ENCODE measurements around the gene SCYGR8. TPM values are rescaled to one million over a fixed set of nuclear protein-coding genes. Genes with fewer than 3 reads are reported as not detected.

SCYGR8 gene
- total RNA-seq, 4 donors from 2014 or later, result not detected

DNA sequence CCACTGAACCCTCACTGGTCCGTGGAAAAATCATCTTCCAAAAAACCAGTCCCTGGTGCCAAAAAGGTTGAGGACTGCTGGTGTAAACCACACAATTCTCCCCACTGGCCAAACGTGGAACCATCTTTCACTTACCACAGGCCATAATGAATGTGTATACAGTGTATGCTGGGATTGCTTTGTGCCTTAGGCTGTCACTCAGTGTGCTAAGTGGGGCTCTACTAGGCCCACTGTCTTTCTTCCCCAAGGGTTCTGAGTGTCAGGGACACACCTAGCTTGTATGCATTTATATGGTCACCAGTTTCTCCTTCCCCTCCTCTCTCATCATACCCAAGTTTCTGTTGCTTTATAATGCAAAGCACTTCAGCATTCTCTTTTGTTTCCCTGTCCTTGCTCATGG is 27.2 kb downstream of the SCYGR8 start:
- Histone ChIP-seq H3K4me1 (no peaks in the 10 kb centered on the region), H3K27ac (no peak overlapping the region), H3K9me3 (no peaks in the 10 kb centered on the region), H3K4me3 (no peak overlapping the region), H3K27me3 (no peaks in the 10 kb centered on the region), H3K36me3 (no peaks in the 10 kb centered on the region)
- TF ChIP-seq, protein P1, sequence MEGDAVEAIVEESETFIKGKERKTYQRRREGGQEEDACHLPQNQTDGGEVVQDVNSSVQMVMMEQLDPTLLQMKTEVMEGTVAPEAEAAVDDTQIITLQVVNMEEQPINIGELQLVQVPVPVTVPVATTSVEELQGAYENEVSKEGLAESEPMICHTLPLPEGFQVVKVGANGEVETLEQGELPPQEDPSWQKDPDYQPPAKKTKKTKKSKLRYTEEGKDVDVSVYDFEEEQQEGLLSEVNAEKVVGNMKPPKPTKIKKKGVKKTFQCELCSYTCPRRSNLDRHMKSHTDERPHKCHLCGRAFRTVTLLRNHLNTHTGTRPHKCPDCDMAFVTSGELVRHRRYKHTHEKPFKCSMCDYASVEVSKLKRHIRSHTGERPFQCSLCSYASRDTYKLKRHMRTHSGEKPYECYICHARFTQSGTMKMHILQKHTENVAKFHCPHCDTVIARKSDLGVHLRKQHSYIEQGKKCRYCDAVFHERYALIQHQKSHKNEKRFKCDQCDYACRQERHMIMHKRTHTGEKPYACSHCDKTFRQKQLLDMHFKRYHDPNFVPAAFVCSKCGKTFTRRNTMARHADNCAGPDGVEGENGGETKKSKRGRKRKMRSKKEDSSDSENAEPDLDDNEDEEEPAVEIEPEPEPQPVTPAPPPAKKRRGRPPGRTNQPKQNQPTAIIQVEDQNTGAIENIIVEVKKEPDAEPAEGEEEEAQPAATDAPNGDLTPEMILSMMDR (IDR thresholded peaks at IDR 0.05), result no peak
- no peak for TF ChIP-seq POLR2A (IDR thresholded peaks at IDR 0.05)
- no peak for TF ChIP-seq EP300 (IDR thresholded peaks at IDR 0.05)
- DNase-seq (ENCODE audit: low spot score in 2 of 2), result no peak
- 39 to 63% methylated on average over 2 of the region's 2 CpGs for WGBS, 2 donors

DNA sequence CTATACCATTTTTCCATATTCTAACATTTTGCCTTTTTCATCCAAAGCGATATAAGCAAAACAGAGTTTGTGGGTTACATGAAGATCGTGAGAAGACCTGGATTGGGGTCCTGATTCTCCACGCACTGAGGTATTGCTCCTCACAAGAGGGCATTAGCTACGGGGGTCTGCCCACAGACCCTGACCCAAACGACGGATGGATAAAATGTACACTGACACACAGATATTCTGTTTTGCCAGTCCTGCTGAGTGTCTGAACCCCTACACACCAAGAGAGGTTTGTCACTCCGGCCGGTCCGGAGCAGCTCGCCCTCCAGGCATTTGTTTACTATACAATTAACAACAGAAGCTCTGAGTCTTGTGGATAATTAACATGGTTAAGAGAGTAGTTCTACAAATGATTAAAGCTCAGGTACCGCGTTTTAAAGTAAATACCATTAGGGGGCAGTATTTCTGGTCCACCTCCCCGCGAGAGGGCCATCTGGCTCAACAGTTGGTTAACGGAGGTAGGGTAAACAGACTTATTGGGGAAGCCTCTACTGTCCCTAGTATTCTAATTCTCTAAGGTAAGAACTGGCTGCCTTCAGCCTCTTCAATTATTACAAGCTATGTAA is 28.4 kb downstream of the SCYGR8 start:
- Histone ChIP-seq H3K27ac (no peak overlapping the region), H3K36me3 (no peaks in the 10 kb centered on the region), H3K4me3 (no peak overlapping the region), H3K4me1 (no peaks in the 10 kb centered on the region), H3K27me3 (no peaks in the 10 kb centered on the region), H3K9me3 (no peaks in the 10 kb centered on the region)
- TF ChIP-seq, protein P1 (IDR thresholded peaks at IDR 0.05), result no peak
- TF ChIP-seq POLR2A (IDR thresholded peaks at IDR 0.05) (no peak), EP300 (IDR thresholded peaks at IDR 0.05) (no peak)
- WGBS, 2 donors, result 50 to 61% methylated on average over 15 of the region's 15 CpGs
- DNase-seq (ENCODE audit: low spot score in 2 of 2), result no peak

DNA sequence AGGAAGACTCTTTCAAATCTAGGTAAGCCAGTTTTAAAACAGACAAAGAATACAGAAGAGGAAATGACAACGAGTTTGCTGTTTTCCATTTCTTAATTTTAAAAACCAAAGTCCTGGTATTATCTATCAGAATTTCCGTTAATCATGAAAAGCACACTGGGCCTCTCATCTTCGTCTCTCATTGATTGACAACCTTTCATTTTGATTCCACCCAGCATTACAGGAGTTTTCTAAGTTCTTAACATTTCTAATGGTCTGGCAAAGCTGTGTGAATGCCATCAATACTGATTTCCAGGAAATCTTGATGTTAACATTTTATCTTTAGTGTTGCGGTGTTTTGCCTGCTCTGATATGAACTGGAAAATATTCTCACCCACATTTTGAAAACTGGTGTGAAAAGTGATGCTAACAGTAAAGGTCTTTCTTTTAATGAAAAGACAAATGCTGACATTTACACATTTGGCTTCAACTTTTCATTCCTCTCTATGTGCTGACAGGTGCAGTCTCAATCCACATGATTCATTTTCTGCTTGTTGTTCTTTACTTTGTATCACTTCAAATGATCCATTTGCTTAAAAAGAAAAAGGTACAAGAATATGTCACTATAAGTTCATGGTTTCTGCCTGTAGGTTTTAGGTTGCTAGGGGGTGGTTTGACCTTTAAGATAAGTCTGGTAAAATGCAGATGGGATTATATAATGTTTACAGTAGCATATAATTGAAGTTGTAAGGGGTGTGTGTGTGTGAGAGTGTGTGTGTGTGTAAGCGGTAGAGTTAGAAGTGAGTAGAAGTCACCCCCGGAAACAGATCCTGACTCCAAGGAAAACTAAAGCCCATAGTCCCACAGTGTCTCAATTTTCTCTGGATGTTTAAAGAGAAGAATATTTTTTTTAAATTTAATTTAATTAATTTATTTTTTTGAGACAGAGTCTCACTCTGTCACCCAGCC is 29.5 kb downstream of the SCYGR8 start:
- H3K36me3 ChIP-seq, result no peaks in the 10 kb centered on the region
- H3K9me3 ChIP-seq, result no peaks in the 10 kb centered on the region
- H3K4me1 ChIP-seq, result no peaks in the 10 kb centered on the region
- H3K27me3 ChIP-seq, result no peaks in the 10 kb centered on the region
- H3K27ac ChIP-seq, result no peak overlapping the region
- 84 to 86% methylated on average over 6 of the region's 6 CpGs for WGBS, 2 donors
- TF ChIP-seq POLR2A (IDR thresholded peaks at IDR 0.05) (no peak), EP300 (IDR thresholded peaks at IDR 0.05) (no peak)
- TF ChIP-seq, protein P1 (IDR thresholded peaks at IDR 0.05), result no peak
- no peak for DNase-seq (ENCODE audit: low spot score in 2 of 2)
- no peak overlapping the region for H3K4me3 ChIP-seq

DNA sequence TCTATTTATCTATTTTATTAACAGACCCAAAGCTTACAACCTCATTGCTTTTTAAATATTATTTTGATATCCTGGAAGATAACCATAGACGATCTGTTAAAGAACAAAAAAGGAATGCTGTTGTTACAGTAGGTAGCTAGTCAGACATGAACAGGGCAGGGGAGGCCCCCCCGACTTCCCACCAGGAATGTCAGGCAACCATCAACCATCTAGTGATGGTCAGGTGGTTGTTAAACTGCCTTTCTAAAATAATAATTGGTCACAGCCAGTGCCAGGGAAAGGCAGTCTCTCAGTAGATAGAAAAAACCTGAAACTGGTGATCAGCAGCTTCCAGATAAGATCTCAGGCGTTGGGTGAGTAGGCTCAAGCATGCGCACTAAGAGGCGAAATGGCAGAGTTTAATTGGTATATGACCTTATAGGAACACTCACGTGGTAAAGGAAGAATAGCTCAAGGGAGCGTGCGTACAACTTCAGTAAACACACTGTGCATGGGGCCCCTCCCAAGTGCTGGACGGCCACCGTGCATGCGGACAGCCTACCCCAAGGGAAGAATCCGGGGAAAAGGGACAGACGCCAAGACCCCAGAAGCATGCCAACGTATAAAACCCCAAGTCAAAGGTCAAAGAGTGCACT is 35.4 kb downstream of the SCYGR8 start:
- WGBS, 2 donors, result 37 to 41% methylated on average over 14 of the region's 14 CpGs
- no peaks in the 10 kb centered on the region for H3K4me1 ChIP-seq
- no peaks in the 10 kb centered on the region for H3K27me3 ChIP-seq
- TF ChIP-seq EP300 (IDR thresholded peaks at IDR 0.05), result no peak
- TF ChIP-seq POLR2A (IDR thresholded peaks at IDR 0.05), result no peak
- TF ChIP-seq, protein P1 (IDR thresholded peaks at IDR 0.05), result no peak
- H3K27ac ChIP-seq, result no peak overlapping the region
- H3K4me3 ChIP-seq, result no peak overlapping the region
- no peaks in the 10 kb centered on the region for H3K9me3 ChIP-seq
- no peaks in the 10 kb centered on the region for H3K36me3 ChIP-seq
- no peak for DNase-seq (ENCODE audit: low spot score in 2 of 2)

DNA sequence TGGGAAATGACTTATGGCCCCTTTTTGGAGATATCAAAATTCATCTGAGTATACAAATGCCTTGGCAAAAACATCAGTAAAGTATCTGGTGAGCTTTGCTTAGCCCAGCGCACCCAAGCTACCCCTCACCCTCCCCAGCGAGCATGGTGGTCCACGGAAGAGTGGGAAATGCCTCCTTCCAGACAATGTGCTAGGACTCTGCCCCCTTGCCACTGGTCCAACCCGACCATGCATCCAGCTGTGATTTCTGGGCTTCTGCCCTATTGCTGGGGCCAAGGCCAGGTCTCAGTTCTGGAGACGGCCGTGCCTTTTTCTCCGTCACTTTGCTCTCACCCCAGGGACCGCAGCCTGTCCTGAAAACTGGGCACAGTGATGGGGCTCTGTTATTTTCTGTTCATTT is 36.1 kb downstream of the SCYGR8 start:
- Histone ChIP-seq H3K4me3 (no peak overlapping the region), H3K36me3 (no peaks in the 10 kb centered on the region), H3K27me3 (no peaks in the 10 kb centered on the region), H3K9me3 (no peaks in the 10 kb centered on the region), H3K4me1 (no peaks in the 10 kb centered on the region), H3K27ac (no peak overlapping the region)
- TF ChIP-seq, protein P1 (IDR thresholded peaks at IDR 0.05), result no peak
- TF ChIP-seq POLR2A (IDR thresholded peaks at IDR 0.05), result no peak
- TF ChIP-seq EP300 (IDR thresholded peaks at IDR 0.05), result no peak
- DNase-seq (ENCODE audit: low spot score in 2 of 2), result no peak
- WGBS, 2 donors, result 75 to 79% methylated on average over 8 of the region's 8 CpGs
